ENCODE data around the gene TMPRSS11A.

The TMPRSS11A gene

DNA sequence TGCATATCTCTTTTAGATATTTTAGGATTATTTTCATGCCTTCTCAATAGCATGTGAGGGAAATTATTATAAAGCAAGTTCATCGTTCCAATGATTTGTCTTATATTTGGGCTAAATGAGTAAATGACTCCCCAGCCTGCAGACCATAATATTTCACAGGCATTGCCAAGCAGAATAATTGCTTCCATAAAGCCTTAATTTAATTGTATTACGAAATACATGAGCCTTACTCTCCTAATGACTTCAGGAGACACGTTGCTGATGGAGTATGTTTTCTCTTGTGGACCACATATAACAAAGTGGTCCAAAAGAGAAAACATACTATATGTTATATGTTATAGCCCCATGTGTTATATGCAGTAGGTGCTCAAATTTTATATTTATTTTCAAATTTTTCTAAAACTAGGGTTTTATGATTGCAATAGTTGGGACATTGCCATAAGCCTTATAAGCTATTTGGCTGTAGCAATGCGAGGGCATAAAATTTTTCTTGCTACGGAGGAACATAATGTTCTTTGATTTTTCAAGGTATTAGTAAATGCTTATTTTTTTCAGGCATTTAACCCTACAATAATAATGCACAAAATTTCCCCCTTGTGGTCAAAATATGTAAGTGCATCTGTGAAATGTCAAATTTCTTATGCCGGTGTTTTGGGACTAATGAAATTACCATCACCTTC, 53.2 kb downstream of the TMPRSS11A start:
- DNase-seq (ENCODE audit: low read depth) = peak; percentile 50
- H3K4me3 ChIP-seq (ENCODE audit: low read depth, low read length) = no peak overlapping the region
- TF ChIP-seq, protein P1, sequence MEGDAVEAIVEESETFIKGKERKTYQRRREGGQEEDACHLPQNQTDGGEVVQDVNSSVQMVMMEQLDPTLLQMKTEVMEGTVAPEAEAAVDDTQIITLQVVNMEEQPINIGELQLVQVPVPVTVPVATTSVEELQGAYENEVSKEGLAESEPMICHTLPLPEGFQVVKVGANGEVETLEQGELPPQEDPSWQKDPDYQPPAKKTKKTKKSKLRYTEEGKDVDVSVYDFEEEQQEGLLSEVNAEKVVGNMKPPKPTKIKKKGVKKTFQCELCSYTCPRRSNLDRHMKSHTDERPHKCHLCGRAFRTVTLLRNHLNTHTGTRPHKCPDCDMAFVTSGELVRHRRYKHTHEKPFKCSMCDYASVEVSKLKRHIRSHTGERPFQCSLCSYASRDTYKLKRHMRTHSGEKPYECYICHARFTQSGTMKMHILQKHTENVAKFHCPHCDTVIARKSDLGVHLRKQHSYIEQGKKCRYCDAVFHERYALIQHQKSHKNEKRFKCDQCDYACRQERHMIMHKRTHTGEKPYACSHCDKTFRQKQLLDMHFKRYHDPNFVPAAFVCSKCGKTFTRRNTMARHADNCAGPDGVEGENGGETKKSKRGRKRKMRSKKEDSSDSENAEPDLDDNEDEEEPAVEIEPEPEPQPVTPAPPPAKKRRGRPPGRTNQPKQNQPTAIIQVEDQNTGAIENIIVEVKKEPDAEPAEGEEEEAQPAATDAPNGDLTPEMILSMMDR (conservative IDR thresholded peaks at IDR 0.05; ENCODE audit: low read depth, low read length) = peak; percentile 61

DNA sequence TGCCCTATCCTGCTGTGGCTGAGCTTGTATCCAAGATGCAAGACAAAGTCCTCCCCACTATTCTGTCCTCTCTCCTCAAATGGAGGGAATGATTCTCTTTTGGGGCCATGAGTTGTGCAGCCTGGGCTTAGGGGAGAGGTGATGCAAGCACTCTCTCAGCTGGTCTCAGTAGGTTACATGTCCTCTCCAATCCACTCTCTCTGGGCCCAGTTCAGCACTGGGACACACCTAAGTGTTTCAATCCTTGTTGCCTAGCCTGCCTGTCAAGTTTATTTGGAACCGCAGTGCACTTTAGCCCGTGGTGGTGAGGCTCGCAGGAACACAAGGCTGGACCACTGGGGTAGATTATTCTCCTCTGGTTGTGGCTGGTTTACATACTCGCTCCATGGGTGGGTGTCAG, 55.6 kb downstream of the TMPRSS11A start:
- DNase-seq (ENCODE audit: low read depth) = no peak
- H3K4me3 ChIP-seq (ENCODE audit: low read depth, low read length) = no peak overlapping the region
- TF ChIP-seq, protein P1 (conservative IDR thresholded peaks at IDR 0.05; ENCODE audit: low read depth, low read length) = no peak

DNA sequence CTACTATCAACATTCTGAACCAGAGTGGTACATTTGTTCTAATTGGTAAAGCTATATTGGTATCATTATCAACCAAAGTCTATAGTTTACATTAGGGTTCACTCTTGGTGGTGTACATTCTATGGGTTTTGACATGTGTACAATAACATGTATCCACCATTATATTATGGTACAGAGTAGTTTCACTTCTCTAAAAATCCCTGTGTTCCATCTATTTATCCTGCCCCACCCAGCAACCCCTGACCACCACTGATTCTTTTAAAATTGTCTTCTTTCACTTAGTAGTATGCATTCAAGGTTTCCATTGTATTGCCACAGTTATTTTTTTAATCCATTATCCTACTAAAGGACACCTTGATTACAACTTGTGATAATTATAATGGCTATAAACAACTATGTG, 64.2 kb downstream of the TMPRSS11A start:
- H3K4me3 ChIP-seq (ENCODE audit: low read depth, low read length) = no peak overlapping the region
- no peak for DNase-seq (ENCODE audit: low read depth)
- TF ChIP-seq, protein P1 (conservative IDR thresholded peaks at IDR 0.05; ENCODE audit: low read depth, low read length) = no peak

DNA sequence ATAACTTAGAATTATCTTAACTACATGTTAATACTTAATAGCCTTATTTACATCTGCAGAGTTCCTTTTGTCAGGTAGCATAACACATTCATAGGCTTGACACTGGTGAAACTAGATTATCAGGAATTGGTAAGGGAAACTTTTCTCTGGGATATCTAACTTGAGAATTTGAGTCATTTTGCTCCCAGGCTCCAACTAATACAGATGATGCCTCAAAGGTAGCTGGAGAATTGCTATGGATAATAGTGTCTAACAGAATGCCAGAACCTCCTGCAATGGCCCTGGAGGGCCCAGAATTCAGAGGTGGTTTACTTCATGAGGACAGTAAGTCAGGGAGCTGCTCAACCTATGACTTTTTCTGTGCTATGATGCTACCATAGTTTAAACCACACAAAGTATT, 65.6 kb downstream of the TMPRSS11A start:
- no peak for DNase-seq (ENCODE audit: low read depth)
- TF ChIP-seq, protein P1 (conservative IDR thresholded peaks at IDR 0.05; ENCODE audit: low read depth, low read length) = no peak
- H3K4me3 ChIP-seq (ENCODE audit: low read depth, low read length) = no peak overlapping the region

DNA sequence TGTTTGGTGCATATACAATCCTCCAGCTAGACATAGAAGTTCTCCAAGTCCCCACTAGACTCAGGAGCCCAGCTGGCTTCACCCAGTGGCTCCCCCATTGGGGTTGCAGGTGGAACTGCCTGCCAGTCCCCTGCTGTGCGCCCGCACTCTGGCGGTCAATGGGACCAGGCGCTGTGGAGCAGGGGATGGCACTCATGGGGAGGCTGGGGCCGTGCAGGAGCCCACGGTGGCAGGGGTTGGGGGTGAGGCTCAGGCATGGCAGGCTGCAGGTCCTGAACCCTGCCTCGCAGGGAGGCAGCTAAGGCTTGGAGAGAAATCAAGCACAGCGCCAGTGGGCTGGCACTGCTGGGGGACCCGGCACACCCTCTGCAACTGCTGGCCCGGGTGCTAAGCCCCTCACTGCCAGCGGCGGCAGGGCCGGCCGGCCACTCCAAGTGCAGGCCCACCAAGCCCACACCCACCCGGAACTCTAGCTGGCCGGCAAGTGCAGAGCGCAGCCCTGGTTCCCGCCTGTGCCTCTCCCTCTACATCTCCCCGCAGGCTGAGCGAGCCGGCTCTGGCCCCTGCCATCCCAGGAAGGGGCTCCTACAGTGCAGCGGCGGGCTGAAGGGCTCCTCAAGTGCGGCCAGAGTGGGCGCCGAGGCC, 66.8 kb downstream of the TMPRSS11A start:
- DNase-seq (ENCODE audit: low read depth) = no peak
- H3K4me3 ChIP-seq (ENCODE audit: low read depth, low read length) = no peak overlapping the region
- TF ChIP-seq, protein P1 (conservative IDR thresholded peaks at IDR 0.05; ENCODE audit: low read depth, low read length) = no peak

DNA sequence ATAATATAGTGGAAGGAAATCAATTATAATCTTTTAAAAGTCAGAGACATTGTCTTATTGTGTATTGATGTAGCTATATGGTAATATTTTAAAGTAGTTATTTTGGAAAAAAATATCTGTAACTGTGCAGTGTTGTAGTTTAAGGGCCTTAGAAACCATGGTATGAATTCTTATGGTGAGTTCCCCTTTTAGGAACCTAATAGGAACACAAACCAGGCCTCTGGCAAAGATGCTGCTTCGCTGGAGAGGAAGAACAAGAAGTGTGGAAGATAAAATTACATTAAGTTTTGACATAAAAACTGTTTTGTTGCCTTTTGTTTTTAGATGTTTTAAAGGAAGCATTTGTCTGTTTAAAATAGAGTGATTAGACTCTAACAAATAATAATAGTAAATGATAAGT, 68.6 kb downstream of the TMPRSS11A start:
- DNase-seq (ENCODE audit: low read depth) = no peak
- TF ChIP-seq, protein P1 (conservative IDR thresholded peaks at IDR 0.05; ENCODE audit: low read depth, low read length) = no peak
- no peak overlapping the region for H3K4me3 ChIP-seq (ENCODE audit: low read depth, low read length)

DNA sequence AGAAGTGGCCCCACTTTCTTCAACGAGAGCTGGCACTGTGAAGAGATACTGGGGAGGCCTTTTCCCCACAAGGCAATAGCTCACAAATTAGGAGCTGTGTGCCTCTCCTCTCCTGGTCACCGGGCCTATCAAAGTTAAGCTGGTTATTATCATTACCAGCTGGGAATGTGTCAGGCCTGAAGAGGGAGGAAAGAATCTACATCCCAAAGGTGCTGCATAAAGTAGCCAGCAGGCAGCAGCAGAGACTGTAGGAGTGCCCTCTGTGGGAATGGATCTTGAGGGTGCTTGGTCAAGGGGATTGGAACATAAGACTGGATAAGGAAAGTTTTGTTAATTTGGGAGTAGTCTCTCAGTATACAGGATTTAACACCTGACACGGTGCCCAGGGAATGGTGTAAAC, 70.4 kb downstream of the TMPRSS11A start:
- TF ChIP-seq, protein P1 (conservative IDR thresholded peaks at IDR 0.05; ENCODE audit: low read depth, low read length) = peak; percentile 19
- DNase-seq (ENCODE audit: low read depth) = no peak
- H3K4me3 ChIP-seq (ENCODE audit: low read depth, low read length) = no peak overlapping the region
